K562 (cell line): ENCODE measurements around the gene NDOR1. TPM values are rescaled to one million over a fixed set of nuclear protein-coding genes. Genes with fewer than 3 reads are reported as not detected.

Experiments used
- BACH1 ChIP-seq: fragments of 200-800 bp; sonication (Bioruptor generic); IDR thresholded peaks from 2 replicates; pipeline ENCODE4 v1.6.1; 2016; ENCODE audit warnings: missing genetic modification characterization, missing compliant biosample characterization
- CBFA2T3 ChIP-seq: fragments of 450-650 bp; IDR thresholded peaks from 2 replicates; pipeline ENCODE4 v1.6.1; 2017
- CBFB ChIP-seq: sonication (generic); formaldehyde crosslinking; IDR thresholded peaks from 2 replicates; pipeline ENCODE4 v1.4.0; 2020; ENCODE audit warnings: mild to moderate bottlenecking, missing genetic modification reagents
- CEBPB ChIP-seq: fragments of 450-650 bp; IDR thresholded peaks from 2 replicates; pipeline ENCODE4 v1.6.1; 2016; ENCODE audit warnings: missing genetic modification characterization, missing compliant biosample characterization
- CTCFL ChIP-seq: IDR thresholded peaks from 2 replicates; pipeline ENCODE4 v1.6.1; 2011; ENCODE audit warnings: borderline replicate concordance, low read depth, mild to moderate bottlenecking, moderate library complexity, low read length; ENCODE audit not compliant: insufficient read depth, poor library complexity, severe bottlenecking
- ELF1 ChIP-seq: fragments of 200-800 bp; sonication (Bioruptor generic); IDR thresholded peaks from 2 replicates; pipeline ENCODE4 v1.6.1; 2016; ENCODE audit warnings: missing genetic modification characterization, missing compliant biosample characterization
- HDAC2 ChIP-seq: fragments of 450-650 bp; IDR thresholded peaks from 2 replicates; pipeline ENCODE4 v1.6.1; 2016; ENCODE audit warnings: mild to moderate bottlenecking
- KAT8 ChIP-seq: fragments of 450-650 bp; IDR thresholded peaks from 2 replicates; pipeline ENCODE4 v1.6.1; 2016; ENCODE audit warnings: low read depth, mild to moderate bottlenecking
- KHSRP ChIP-seq: fragments of 450-650 bp; IDR thresholded peaks from 2 replicates; pipeline ENCODE4 v1.6.1; 2017
- POLR2AphosphoS2 ChIP-seq: IDR thresholded peaks from 2 replicates; pipeline ENCODE4 v1.6.1; 2012; ENCODE audit warnings: low read length, improper control_type of control experiment
- PURB ChIP-seq: sonication (generic); formaldehyde crosslinking; IDR thresholded peaks from 2 replicates; pipeline ENCODE4 v1.9.0; 2021; ENCODE audit warnings: low read depth, mild to moderate bottlenecking, missing genetic modification reagents
- SLC30A9 ChIP-seq: fragments of 250-450 bp; sonication (Bioruptor Pico); IDR thresholded peaks from 2 replicates; pipeline ENCODE4 v1.8.0; 2022; ENCODE audit warnings: mild to moderate bottlenecking, moderate library complexity
- TFAM ChIP-seq: fragments of 250-450 bp; sonication (Bioruptor Pico); conservative IDR thresholded peaks from 2 replicates; pipeline ENCODE4 v1.5.0; 2021; ENCODE audit warnings: mild to moderate bottlenecking, moderate library complexity
- TSC22D4 ChIP-seq: fragments of 450-650 bp; IDR thresholded peaks from 2 replicates; pipeline ENCODE4 v1.6.1; 2016; ENCODE audit warnings: missing genetic modification characterization, missing biosample characterization, control low read depth
- ZFX ChIP-seq: sonication (generic); formaldehyde crosslinking; IDR thresholded peaks from 2 replicates; pipeline ENCODE4 v1.8.0; 2022; ENCODE audit warnings: mild to moderate bottlenecking, missing genetic modification reagents, moderate library complexity
- ZNF589 ChIP-seq: fragments of 200-800 bp; sonication (Bioruptor generic); IDR thresholded peaks from 2 replicates; pipeline ENCODE4 v1.6.1; 2016; ENCODE audit warnings: low read depth, missing genetic modification characterization, missing compliant biosample characterization
- polyA plus RNA-seq, 8 experiments: library from polyadenylated mRNA; depleted of rRNA in 4 of 8; stranded (reverse) in 5 of 8; unstranded in 3 of 8; fragments of >200 nt; fragmentation: Nextera tagmentation in 2 of 8; fragmentation: Illumina TruSeq in 1 of 8; extraction: Ambion mirVana in 2 of 8; extraction: Trizol in 1 of 8; gene quantifications; 2 replicates each; pipeline versions ENCODE4 v1.2.1 to v1.2.3, GENCODE V29; 2011 to 2014; ENCODE audit warnings: inconsistent platforms in 1 of 8, missing spikeins in 1 of 8
- total RNA-seq, 7 experiments: library from RNA; depleted of rRNA in 6 of 7; stranded (reverse); fragments of >200 nt in 6 of 7; fragmentation: Illumina TruSeq in 2 of 7; extraction: Trizol in 2 of 7; gene quantifications; 2 replicates each; pipeline versions ENCODE4 v1.2.1 to v1.2.3, GENCODE V29; 2011 to 2021; ENCODE audit warnings: low replicate concordance in 1 of 7
- TF ChIP-seq, protein P1 (sequence below): fragments of 450-650 bp; conservative IDR thresholded peaks from 2 replicates; pipeline ENCODE4 v1.6.1; 2016; ENCODE audit warnings: missing genetic modification characterization, low read depth, mild to moderate bottlenecking, control low read depth, missing compliant biosample characterization
- TF ChIP-seq, protein P2 (sequence below): sonication (generic); formaldehyde crosslinking; IDR thresholded peaks from 2 replicates; pipeline ENCODE4 v1.8.0; 2022; ENCODE audit warnings: mild to moderate bottlenecking, missing genetic modification reagents
- TF ChIP-seq, protein P3 (sequence below): fragments of 450-650 bp; formaldehyde crosslinking; IDR thresholded peaks from 2 replicates; pipeline ENCODE4 v1.4.0; 2020; ENCODE audit warnings: mild to moderate bottlenecking, mixed read lengths

The NDOR1 gene
- total and polyA plus RNA-seq, 9 of the 15 experiments (the other 6 are each of a cell fraction or from before 2014, with no cell fraction given) = 0.06 to 36.9 (median 6.9) TPM

DNA sequence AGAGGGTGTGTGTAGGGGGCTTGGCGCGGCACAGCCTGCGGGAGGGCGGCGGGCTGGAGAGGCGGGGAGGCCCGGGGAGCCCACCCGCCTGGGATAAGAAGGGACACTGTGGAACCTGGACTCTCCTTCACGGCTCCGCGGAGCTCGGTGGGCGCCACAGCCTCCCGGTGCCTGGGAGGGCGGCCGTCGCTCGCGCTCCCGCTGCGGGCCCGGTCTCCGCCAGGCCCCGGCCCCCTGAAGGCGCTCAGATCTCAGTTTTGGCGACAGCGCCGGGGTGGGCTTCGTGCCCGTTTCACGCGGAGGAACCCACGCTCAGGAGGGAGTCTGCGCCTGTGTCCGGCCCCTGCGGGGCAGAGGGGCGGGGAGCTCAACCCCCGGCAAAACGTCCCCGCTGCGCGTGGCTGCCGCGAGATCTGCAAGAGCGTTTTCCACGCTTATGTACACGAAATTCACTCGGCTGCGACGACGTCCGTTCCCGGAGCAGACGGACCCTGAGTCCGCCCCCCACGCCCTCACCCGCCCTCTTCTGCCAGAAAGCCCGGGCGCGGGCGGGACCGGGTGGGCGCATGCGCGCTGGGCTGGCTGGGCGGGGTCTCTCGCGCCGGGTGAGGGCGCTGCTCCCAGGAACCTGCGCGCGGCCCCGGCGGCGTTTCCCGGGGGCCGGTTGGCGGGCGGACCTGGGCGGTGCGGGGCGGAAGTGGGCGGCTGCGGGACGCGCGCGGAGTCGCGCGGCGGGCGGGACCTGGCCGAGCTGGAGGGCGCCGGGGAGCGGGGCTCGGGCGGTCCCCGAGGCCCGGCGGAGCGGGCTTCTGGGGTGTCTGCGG is 49.3 kb downstream of the NDOR1 start, which contains the start of gene NELFB (continued):
- TF ChIP-seq BACH1 = no peak
- TF ChIP-seq ELF1 (tag) = peak; percentile 97
- peak; percentile 53; the same call in 1 of the 2 replicates for TF ChIP-seq POLR2AphosphoS2
- no peak for TF ChIP-seq CBFB (CRISPR knock-in tag)
- peak; percentile 49; the same call in 1 of the 2 replicates for TF ChIP-seq ZFX (CRISPR knock-in tag)
- no peak for TF ChIP-seq TFAM (CRISPR knock-in tag)
- TF ChIP-seq, protein P1, sequence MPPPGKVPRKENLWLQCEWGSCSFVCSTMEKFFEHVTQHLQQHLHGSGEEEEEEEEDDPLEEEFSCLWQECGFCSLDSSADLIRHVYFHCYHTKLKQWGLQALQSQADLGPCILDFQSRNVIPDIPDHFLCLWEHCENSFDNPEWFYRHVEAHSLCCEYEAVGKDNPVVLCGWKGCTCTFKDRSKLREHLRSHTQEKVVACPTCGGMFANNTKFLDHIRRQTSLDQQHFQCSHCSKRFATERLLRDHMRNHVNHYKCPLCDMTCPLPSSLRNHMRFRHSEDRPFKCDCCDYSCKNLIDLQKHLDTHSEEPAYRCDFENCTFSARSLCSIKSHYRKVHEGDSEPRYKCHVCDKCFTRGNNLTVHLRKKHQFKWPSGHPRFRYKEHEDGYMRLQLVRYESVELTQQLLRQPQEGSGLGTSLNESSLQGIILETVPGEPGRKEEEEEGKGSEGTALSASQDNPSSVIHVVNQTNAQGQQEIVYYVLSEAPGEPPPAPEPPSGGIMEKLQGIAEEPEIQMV (tag) = no peak
- no peak for TF ChIP-seq ZNF589
- TF ChIP-seq, protein P2, sequence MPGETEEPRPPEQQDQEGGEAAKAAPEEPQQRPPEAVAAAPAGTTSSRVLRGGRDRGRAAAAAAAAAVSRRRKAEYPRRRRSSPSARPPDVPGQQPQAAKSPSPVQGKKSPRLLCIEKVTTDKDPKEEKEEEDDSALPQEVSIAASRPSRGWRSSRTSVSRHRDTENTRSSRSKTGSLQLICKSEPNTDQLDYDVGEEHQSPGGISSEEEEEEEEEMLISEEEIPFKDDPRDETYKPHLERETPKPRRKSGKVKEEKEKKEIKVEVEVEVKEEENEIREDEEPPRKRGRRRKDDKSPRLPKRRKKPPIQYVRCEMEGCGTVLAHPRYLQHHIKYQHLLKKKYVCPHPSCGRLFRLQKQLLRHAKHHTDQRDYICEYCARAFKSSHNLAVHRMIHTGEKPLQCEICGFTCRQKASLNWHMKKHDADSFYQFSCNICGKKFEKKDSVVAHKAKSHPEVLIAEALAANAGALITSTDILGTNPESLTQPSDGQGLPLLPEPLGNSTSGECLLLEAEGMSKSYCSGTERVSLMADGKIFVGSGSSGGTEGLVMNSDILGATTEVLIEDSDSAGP = no peak
- no peak for TF ChIP-seq HDAC2
- no peak for TF ChIP-seq KHSRP
- TF ChIP-seq, protein P3, sequence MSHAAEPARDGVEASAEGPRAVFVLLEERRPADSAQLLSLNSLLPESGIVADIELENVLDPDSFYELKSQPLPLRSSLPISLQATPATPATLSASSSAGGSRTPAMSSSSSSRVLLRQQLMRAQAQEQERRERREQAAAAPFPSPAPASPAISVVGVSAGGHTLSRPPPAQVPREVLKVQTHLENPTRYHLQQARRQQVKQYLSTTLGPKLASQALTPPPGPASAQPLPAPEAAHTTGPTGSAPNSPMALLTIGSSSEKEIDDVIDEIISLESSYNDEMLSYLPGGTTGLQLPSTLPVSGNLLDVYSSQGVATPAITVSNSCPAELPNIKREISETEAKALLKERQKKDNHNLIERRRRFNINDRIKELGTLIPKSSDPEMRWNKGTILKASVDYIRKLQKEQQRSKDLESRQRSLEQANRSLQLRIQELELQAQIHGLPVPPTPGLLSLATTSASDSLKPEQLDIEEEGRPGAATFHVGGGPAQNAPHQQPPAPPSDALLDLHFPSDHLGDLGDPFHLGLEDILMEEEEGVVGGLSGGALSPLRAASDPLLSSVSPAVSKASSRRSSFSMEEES (CRISPR knock-in tag) = no peak
- peak; percentile 64 for TF ChIP-seq CTCFL
- no peak for TF ChIP-seq CEBPB
- no peak for TF ChIP-seq TSC22D4 (tag)
- TF ChIP-seq CBFA2T3 = no peak
- TF ChIP-seq KAT8 = no peak
- no peak for TF ChIP-seq PURB (CRISPR knock-in tag)
- no peak for TF ChIP-seq SLC30A9 (CRISPR knock-in tag)
